H1 (cell line): Measurements from ENCODE around the gene FCER2. TPM values are rescaled to one million over a fixed set of nuclear protein-coding genes. Genes with fewer than 3 reads are reported as not detected.

ENCODE experiments used
- ASH2L ChIP-seq: fragments of 200-600, 300-600 bp; sonication (generic); IDR thresholded peaks from one replicate; pipeline ENCODE4 v1.7.1; 2017; ENCODE audit warnings: low read length
- HDAC2 ChIP-seq, 2 experiments: fragments of 300-600 bp in 1 of 2; sonication (generic) in 1 of 2; IDR thresholded peaks; 2 replicates each; pipeline ENCODE4 v1.6.1; 2011 to 2012; ENCODE audit warnings: low read depth in 2 of 2, low read length in 2 of 2, mild to moderate bottlenecking in 2 of 2, moderate library complexity in 2 of 2, borderline replicate concordance in 1 of 2, inconsistent platforms in 1 of 2
- POLR2AphosphoS5 ChIP-seq: IDR thresholded peaks from 2 replicates; pipeline ENCODE4 v1.6.1; 2011; ENCODE audit warnings: low read depth, low read length
- RNF2 ChIP-seq: fragments of 200-900, 300-1000 bp; sonication (generic); IDR thresholded peaks from 2 replicates; pipeline ENCODE4 v1.7.1; 2016; ENCODE audit warnings: borderline replicate concordance, low read depth, mild to moderate bottlenecking, antibody characterized with exemption, low read length; ENCODE audit not compliant: poor library complexity, severe bottlenecking; ENCODE audit errors: missing control alignments
- TBP ChIP-seq: IDR thresholded peaks from 2 replicates; pipeline ENCODE4 v1.6.1; 2011; ENCODE audit warnings: low read depth, low read length, improper control_type of control experiment
- polyA plus RNA-seq, 7 experiments: library from polyadenylated mRNA; depleted of rRNA in 3 of 7; stranded (reverse) in 5 of 7; unstranded in 2 of 7; fragments of >200 nt in 5 of 7; fragments of 200-250 nt in 2 of 7; gene quantifications; 1 replicate in 5 of 7; 2 replicates in 1 of 7; 4 replicates in 1 of 7; pipeline versions ENCODE4 v1.2.1 to v1.2.3, GENCODE V29; 2011 to 2013; ENCODE audit warnings: missing spikeins in 2 of 7, mixed read lengths in 2 of 7
- total RNA-seq: library from RNA; stranded (reverse); fragmentation: NEBNext Ultra II Directional; extraction: Animal tissue kit (Norgen Biotek cat#: 25700); gene quantifications from 2 replicates; pipeline ENCODE4 v1.2.1, GENCODE V29; 2021
- TF ChIP-seq, protein P1 (sequence below): fragments of 300-600 bp; sonication (generic); IDR thresholded peaks from 2 replicates; pipeline ENCODE4 v1.7.1; 2012; ENCODE audit warnings: low read length, moderate library complexity, mild to moderate bottlenecking, inconsistent platforms; ENCODE audit not compliant: insufficient replicate concordance
- TF ChIP-seq, protein P2 (sequence below), 3 experiments: IDR thresholded peaks; 1 replicate in 2 of 3; 2 replicates in 1 of 3; pipeline versions ENCODE4 v1.5.1 to v1.6.1; 2011; ENCODE audit warnings: low read length in 3 of 3, mild to moderate bottlenecking in 3 of 3, inconsistent platforms in 2 of 3, low read depth in 1 of 3, moderate library complexity in 1 of 3; ENCODE audit not compliant: insufficient read depth in 1 of 3; ENCODE audit errors: control extremely low read depth in 1 of 3

FCER2 gene
- total and polyA plus RNA-seq, 2 of the 8 experiments (the other 6 are each of a cell fraction or from before 2014, with no cell fraction given) = 0.67 TPM; not detected in 1

DNA sequence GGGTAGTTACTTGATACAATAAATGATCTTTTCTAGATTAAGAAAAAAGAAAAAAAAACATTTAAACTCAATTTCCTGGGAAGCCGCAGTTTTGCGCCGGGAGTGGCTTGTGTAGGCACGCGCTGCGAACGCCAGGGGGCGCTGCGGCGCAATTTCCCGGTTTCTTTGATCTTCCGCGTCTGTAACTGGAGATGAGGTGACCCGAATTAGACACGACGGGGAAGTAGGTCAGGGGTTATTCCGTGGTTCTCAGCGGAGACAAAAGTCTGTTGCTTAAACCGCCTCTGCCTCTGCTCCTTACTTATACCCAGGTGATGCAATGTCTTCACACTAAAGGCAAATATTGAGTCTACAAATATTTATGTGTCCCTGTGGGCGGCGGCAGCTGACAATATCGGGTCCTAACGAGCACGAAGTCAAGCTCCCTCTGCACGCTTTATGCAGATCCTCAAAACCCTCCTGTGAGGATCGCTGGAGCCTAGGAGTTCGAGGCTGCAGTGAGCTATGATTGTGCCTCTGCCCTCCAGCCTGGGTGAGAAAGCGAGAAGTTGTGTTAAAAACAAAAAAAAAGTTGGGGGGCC is 49.8 kb downstream of the FCER2 start (continued):
- TF ChIP-seq, protein P1, sequence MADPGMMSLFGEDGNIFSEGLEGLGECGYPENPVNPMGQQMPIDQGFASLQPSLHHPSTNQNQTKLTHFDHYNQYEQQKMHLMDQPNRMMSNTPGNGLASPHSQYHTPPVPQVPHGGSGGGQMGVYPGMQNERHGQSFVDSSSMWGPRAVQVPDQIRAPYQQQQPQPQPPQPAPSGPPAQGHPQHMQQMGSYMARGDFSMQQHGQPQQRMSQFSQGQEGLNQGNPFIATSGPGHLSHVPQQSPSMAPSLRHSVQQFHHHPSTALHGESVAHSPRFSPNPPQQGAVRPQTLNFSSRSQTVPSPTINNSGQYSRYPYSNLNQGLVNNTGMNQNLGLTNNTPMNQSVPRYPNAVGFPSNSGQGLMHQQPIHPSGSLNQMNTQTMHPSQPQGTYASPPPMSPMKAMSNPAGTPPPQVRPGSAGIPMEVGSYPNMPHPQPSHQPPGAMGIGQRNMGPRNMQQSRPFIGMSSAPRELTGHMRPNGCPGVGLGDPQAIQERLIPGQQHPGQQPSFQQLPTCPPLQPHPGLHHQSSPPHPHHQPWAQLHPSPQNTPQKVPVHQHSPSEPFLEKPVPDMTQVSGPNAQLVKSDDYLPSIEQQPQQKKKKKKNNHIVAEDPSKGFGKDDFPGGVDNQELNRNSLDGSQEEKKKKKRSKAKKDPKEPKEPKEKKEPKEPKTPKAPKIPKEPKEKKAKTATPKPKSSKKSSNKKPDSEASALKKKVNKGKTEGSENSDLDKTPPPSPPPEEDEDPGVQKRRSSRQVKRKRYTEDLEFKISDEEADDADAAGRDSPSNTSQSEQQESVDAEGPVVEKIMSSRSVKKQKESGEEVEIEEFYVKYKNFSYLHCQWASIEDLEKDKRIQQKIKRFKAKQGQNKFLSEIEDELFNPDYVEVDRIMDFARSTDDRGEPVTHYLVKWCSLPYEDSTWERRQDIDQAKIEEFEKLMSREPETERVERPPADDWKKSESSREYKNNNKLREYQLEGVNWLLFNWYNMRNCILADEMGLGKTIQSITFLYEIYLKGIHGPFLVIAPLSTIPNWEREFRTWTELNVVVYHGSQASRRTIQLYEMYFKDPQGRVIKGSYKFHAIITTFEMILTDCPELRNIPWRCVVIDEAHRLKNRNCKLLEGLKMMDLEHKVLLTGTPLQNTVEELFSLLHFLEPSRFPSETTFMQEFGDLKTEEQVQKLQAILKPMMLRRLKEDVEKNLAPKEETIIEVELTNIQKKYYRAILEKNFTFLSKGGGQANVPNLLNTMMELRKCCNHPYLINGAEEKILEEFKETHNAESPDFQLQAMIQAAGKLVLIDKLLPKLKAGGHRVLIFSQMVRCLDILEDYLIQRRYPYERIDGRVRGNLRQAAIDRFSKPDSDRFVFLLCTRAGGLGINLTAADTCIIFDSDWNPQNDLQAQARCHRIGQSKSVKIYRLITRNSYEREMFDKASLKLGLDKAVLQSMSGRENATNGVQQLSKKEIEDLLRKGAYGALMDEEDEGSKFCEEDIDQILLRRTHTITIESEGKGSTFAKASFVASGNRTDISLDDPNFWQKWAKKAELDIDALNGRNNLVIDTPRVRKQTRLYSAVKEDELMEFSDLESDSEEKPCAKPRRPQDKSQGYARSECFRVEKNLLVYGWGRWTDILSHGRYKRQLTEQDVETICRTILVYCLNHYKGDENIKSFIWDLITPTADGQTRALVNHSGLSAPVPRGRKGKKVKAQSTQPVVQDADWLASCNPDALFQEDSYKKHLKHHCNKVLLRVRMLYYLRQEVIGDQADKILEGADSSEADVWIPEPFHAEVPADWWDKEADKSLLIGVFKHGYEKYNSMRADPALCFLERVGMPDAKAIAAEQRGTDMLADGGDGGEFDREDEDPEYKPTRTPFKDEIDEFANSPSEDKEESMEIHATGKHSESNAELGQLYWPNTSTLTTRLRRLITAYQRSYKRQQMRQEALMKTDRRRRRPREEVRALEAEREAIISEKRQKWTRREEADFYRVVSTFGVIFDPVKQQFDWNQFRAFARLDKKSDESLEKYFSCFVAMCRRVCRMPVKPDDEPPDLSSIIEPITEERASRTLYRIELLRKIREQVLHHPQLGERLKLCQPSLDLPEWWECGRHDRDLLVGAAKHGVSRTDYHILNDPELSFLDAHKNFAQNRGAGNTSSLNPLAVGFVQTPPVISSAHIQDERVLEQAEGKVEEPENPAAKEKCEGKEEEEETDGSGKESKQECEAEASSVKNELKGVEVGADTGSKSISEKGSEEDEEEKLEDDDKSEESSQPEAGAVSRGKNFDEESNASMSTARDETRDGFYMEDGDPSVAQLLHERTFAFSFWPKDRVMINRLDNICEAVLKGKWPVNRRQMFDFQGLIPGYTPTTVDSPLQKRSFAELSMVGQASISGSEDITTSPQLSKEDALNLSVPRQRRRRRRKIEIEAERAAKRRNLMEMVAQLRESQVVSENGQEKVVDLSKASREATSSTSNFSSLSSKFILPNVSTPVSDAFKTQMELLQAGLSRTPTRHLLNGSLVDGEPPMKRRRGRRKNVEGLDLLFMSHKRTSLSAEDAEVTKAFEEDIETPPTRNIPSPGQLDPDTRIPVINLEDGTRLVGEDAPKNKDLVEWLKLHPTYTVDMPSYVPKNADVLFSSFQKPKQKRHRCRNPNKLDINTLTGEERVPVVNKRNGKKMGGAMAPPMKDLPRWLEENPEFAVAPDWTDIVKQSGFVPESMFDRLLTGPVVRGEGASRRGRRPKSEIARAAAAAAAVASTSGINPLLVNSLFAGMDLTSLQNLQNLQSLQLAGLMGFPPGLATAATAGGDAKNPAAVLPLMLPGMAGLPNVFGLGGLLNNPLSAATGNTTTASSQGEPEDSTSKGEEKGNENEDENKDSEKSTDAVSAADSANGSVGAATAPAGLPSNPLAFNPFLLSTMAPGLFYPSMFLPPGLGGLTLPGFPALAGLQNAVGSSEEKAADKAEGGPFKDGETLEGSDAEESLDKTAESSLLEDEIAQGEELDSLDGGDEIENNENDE = peak; percentile 53
- peak; percentile 82 for TF ChIP-seq ASH2L
- TF ChIP-seq, protein P2, sequence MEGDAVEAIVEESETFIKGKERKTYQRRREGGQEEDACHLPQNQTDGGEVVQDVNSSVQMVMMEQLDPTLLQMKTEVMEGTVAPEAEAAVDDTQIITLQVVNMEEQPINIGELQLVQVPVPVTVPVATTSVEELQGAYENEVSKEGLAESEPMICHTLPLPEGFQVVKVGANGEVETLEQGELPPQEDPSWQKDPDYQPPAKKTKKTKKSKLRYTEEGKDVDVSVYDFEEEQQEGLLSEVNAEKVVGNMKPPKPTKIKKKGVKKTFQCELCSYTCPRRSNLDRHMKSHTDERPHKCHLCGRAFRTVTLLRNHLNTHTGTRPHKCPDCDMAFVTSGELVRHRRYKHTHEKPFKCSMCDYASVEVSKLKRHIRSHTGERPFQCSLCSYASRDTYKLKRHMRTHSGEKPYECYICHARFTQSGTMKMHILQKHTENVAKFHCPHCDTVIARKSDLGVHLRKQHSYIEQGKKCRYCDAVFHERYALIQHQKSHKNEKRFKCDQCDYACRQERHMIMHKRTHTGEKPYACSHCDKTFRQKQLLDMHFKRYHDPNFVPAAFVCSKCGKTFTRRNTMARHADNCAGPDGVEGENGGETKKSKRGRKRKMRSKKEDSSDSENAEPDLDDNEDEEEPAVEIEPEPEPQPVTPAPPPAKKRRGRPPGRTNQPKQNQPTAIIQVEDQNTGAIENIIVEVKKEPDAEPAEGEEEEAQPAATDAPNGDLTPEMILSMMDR (IDR thresholded peaks at IDR 0.05; ENCODE audit: control extremely low read depth in 1 of 3, insufficient read depth in 1 of 3, low read depth in 1 of 3, low read length in 3 of 3) = peak; percentile 72 to 87 (median 79)
- no peak for TF ChIP-seq HDAC2 (IDR thresholded peaks at IDR 0.05; ENCODE audit: borderline replicate concordance in 1 of 2, low read depth in 2 of 2, low read length in 2 of 2)
- no peak for TF ChIP-seq RNF2
- TF ChIP-seq TBP = no peak
- TF ChIP-seq POLR2AphosphoS5 = peak; percentile 21; the same call in 1 of the 2 replicates
